Endodermal cell (in vitro differentiated cells): ENCODE measurements around the gene UFSP2. TPM values are rescaled to one million over a fixed set of nuclear protein-coding genes. Genes with fewer than 3 reads are reported as not detected.

Experiments used
- DNase-seq: peaks from one replicate; pipeline ENCODE4 v3.0.0-alpha.2; 2017
- H3K27ac ChIP-seq: 2 replicates; pipeline ENCODE4 v1.5.1; 2013; ENCODE audit warnings: mild to moderate bottlenecking, low read depth, low read length, moderate library complexity
- H3K27me3 ChIP-seq: 2 replicates; pipeline ENCODE4 v1.6.1; 2013; ENCODE audit warnings: mild to moderate bottlenecking, low read length, moderate library complexity; ENCODE audit not compliant: insufficient read depth, control insufficient read depth, poor library complexity, severe bottlenecking
- H3K36me3 ChIP-seq: 2 replicates; pipeline ENCODE4 v1.7.0; 2013; ENCODE audit warnings: mild to moderate bottlenecking, low read length, moderate library complexity; ENCODE audit not compliant: control insufficient read depth, insufficient read depth
- H3K4me1 ChIP-seq: one replicate; pipeline ENCODE4 v1.7.0; 2013; ENCODE audit warnings: low read length; ENCODE audit not compliant: control insufficient read depth, insufficient read depth
- H3K4me3 ChIP-seq: 2 replicates; pipeline ENCODE4 v1.5.1; 2013; ENCODE audit warnings: mild to moderate bottlenecking, low read length, moderate library complexity
- H3K9ac ChIP-seq: 2 replicates; pipeline ENCODE4 v1.6.1; 2013; ENCODE audit warnings: mild to moderate bottlenecking, low read length, moderate library complexity; ENCODE audit not compliant: poor library complexity, severe bottlenecking; ENCODE audit errors: extremely low read depth
- H3K9me3 ChIP-seq: 2 replicates; pipeline ENCODE4 v1.6.1; 2013; ENCODE audit warnings: mild to moderate bottlenecking, low read length, moderate library complexity; ENCODE audit not compliant: control insufficient read depth
- H3K27ac Mint-ChIP-seq: 2 replicates; pipeline ENCODE4 v1.8.0; 2020; ENCODE audit warnings: mixed read lengths
- H3K27me3 Mint-ChIP-seq: 2 replicates; pipeline ENCODE4 v1.8.0; 2021; ENCODE audit warnings: mild to moderate bottlenecking, mixed read lengths; ENCODE audit not compliant: insufficient read depth
- H3K36me3 Mint-ChIP-seq: 2 replicates; pipeline ENCODE4 v1.8.0; 2020; ENCODE audit warnings: low read depth, mixed read lengths
- H3K4me1 Mint-ChIP-seq: 2 replicates; pipeline ENCODE4 v1.8.0; 2020; ENCODE audit warnings: mixed read lengths
- H3K4me3 Mint-ChIP-seq: 2 replicates; pipeline ENCODE4 v1.8.0; 2020; ENCODE audit warnings: mild to moderate bottlenecking, moderate library complexity, mixed read lengths
- H3K9me3 Mint-ChIP-seq: 2 replicates; pipeline ENCODE4 v1.8.0; 2020; ENCODE audit warnings: mild to moderate bottlenecking, mixed read lengths
- WGBS, 2 experiments: methylation state at CpG; one replicate each; pipeline versions ENCODE4 v1.1.5 to v1.1.7; 2013; ENCODE audit warnings: missing lambda C conversion rate in 2 of 2, mixed read lengths in 1 of 2; ENCODE audit not compliant: insufficient coverage in 1 of 2, insufficient read length in 1 of 2; 5-methylcytosine and 5-hydroxymethylcytosine counted together
- total RNA-seq, 2 donors: library from RNA; stranded (reverse); fragmentation: NEBNext Ultra II Directional in 1 of 2; extraction: Animal tissue kit (Norgen Biotek cat#: 25700) in 1 of 2; gene quantifications; 2 replicates in 1 of 2; 3 replicates in 1 of 2; pipeline ENCODE4 v1.2.1, GENCODE V29; 2021
- TF ChIP-seq, protein P1 (sequence below): fragments of 200-600 bp; sonication (generic); conservative IDR thresholded peaks from 2 replicates; pipeline ENCODE4 v1.5.0; 2021; ENCODE audit warnings: antibody characterized with exemption, mild to moderate bottlenecking

The UFSP2 gene
- total RNA-seq, 2 donors from 2014 or later: 23.3 to 24.7 TPM

DNA sequence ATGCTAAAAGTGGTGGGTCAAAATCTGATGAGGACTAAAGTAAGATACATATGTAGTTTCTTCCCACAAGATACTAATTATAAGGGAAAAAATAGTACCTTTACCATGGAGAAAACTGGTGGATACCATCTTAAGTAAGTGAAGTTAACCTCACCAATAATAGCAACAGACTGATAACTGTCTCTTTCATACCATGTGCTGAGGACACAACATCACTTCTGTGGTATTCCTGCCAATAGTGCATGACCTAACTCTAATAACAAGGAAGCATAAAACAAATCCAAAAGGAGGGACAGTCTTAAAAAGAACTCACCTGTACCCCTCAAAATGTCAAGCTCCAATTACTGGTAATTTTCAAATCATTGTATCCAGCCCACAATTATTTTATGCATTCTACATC lies 8.8 kb downstream of the UFSP2 start:
- no peaks in the 10 kb centered on the region for H3K9me3 ChIP-seq
- peaks cover 14% of the 10 kb centered on the region for H3K4me1 Mint-ChIP-seq
- H3K9ac ChIP-seq: no peak overlapping the region
- H3K27ac ChIP-seq: no peak overlapping the region
- no peaks in the 10 kb centered on the region for H3K27me3 Mint-ChIP-seq
- no peaks in the 10 kb centered on the region for H3K9me3 Mint-ChIP-seq
- TF ChIP-seq, protein P1, sequence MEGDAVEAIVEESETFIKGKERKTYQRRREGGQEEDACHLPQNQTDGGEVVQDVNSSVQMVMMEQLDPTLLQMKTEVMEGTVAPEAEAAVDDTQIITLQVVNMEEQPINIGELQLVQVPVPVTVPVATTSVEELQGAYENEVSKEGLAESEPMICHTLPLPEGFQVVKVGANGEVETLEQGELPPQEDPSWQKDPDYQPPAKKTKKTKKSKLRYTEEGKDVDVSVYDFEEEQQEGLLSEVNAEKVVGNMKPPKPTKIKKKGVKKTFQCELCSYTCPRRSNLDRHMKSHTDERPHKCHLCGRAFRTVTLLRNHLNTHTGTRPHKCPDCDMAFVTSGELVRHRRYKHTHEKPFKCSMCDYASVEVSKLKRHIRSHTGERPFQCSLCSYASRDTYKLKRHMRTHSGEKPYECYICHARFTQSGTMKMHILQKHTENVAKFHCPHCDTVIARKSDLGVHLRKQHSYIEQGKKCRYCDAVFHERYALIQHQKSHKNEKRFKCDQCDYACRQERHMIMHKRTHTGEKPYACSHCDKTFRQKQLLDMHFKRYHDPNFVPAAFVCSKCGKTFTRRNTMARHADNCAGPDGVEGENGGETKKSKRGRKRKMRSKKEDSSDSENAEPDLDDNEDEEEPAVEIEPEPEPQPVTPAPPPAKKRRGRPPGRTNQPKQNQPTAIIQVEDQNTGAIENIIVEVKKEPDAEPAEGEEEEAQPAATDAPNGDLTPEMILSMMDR: no peak
- peaks cover 59% of the 10 kb centered on the region for H3K36me3 ChIP-seq
- peaks cover 12% of the 10 kb centered on the region for H3K4me1 ChIP-seq
- H3K27me3 ChIP-seq: no peaks in the 10 kb centered on the region
- DNase-seq: no peak
- H3K27ac Mint-ChIP-seq: no peak overlapping the region
- peaks cover 35% of the 10 kb centered on the region for H3K36me3 Mint-ChIP-seq
- H3K4me3 Mint-ChIP-seq: no peak overlapping the region
- H3K4me3 ChIP-seq: no peak overlapping the region

- H3K4me3 Mint-ChIP-seq: no peak overlapping the region
- DNase-seq: no peak
- WGBS, 2 experiments: 92 to 100% methylated on average over 5 of the region's 5 CpGs
- H3K4me3 ChIP-seq: no peak overlapping the region
- H3K4me1 Mint-ChIP-seq: no peaks in the 10 kb centered on the region
- H3K27me3 ChIP-seq: no peaks in the 10 kb centered on the region
- no peaks in the 10 kb centered on the region for H3K4me1 ChIP-seq
- peaks cover 7% of the 10 kb centered on the region for H3K9me3 ChIP-seq
- no peak overlapping the region for H3K27ac ChIP-seq
- no peak overlapping the region for H3K27ac Mint-ChIP-seq
- H3K9me3 Mint-ChIP-seq: peaks cover 5% of the 10 kb centered on the region
- TF ChIP-seq, protein P1: no peak
- H3K9ac ChIP-seq: no peak overlapping the region
- H3K36me3 ChIP-seq: peaks cover 70% of the 10 kb centered on the region
- peaks cover 44% of the 10 kb centered on the region for H3K36me3 Mint-ChIP-seq
- no peaks in the 10 kb centered on the region for H3K27me3 Mint-ChIP-seq
These were observed 13.4 kb downstream of the UFSP2 start for GRCh38 chr4:185412412-185412811.

- no peak for DNase-seq
- H3K4me3 ChIP-seq: no peak overlapping the region
- Mint-ChIP-seq H3K27me3 (no peaks in the 10 kb centered on the region), H3K9me3 (peaks cover 5% of the 10 kb centered on the region), H3K4me3 (no peak overlapping the region), H3K4me1 (no peaks in the 10 kb centered on the region), H3K36me3 (peaks cover 40% of the 10 kb centered on the region), H3K27ac (no peak overlapping the region)
- 90 to 95% methylated on average over 2 to 4 of the region's 5 CpGs for WGBS, 2 experiments
- no peak overlapping the region for H3K27ac ChIP-seq
- H3K9me3 ChIP-seq: peaks cover 7% of the 10 kb centered on the region
- no peaks in the 10 kb centered on the region for H3K4me1 ChIP-seq
- no peak overlapping the region for H3K9ac ChIP-seq
- no peaks in the 10 kb centered on the region for H3K27me3 ChIP-seq
- TF ChIP-seq, protein P1: no peak
- peaks cover 65% of the 10 kb centered on the region for H3K36me3 ChIP-seq
These were observed 13.9 kb downstream of the UFSP2 start for GRCh38 chr4:185411849-185412248.
